Panc1 (cell line): ENCODE measurements around the gene TEAD2. TPM values are rescaled to one million over a fixed set of nuclear protein-coding genes. Genes with fewer than 3 reads are reported as not detected.

Source experiments
- ATAC-seq: fragments of 200-7000 bp; cut with Tn5 transposase; 2 replicates; pipeline ENCODE4 v1.9.1; 2020; ENCODE audit warnings: mild to moderate bottlenecking, moderate library complexity
- BruUV-seq: library from RNA; stranded (reverse); fragments of 400-500 nt; replicated peaks from 2 replicates; lab custom pipeline; 2021; lab: Mats Ljungman, UMichigan
- CTCF ChIA-PET: fragments of 300-600 bp; sonication (Branson Sonifier 250); formaldehyde crosslinking; loops from one replicate; lab custom pipeline; 2022; ENCODE audit warnings: antibody characterized with exemption; lab: Charles Lee
- POLR2A ChIA-PET: fragments of 300-600 bp; sonication (Branson Sonifier 250); formaldehyde crosslinking; loops from one replicate; lab custom pipeline; 2022; ENCODE audit warnings: antibody characterized with exemption; lab: Charles Lee
- DNase-seq: peaks from one replicate; pipeline ENCODE4 v3.0.0-alpha.2; 2010; ENCODE audit warnings: low read depth, low spot score
- H3K27ac ChIP-seq: 2 replicates; pipeline ENCODE4 v1.5.1; 2011; ENCODE audit warnings: mild to moderate bottlenecking, low read length, inconsistent platforms
- H3K27me3 ChIP-seq: fragments of 200-500 bp; sonication (Bioruptor generic); 2 replicates; pipeline ENCODE4 v1.6.0; 2014; ENCODE audit warnings: low read length, inconsistent platforms; ENCODE audit not compliant: control insufficient read depth, insufficient read depth
- H3K36me3 ChIP-seq: fragments of 200-500 bp; sonication (Bioruptor generic); 2 replicates; pipeline ENCODE4 v1.5.1; 2014; ENCODE audit warnings: inconsistent platforms, mild to moderate bottlenecking, low read length, moderate library complexity; ENCODE audit not compliant: control insufficient read depth, insufficient read depth
- H3K4me1 ChIP-seq: 2 replicates; pipeline ENCODE4 v1.5.1; 2011; ENCODE audit warnings: inconsistent platforms, mild to moderate bottlenecking, low read length, moderate library complexity; ENCODE audit not compliant: control insufficient read depth, insufficient read depth
- H3K4me3 ChIP-seq, 2 experiments: 2 replicates each; pipeline ENCODE4 v1.5.1; 2011 to 2012; ENCODE audit warnings: low read depth in 2 of 2, low read length in 2 of 2, mild to moderate bottlenecking in 2 of 2, inconsistent platforms in 1 of 2, moderate library complexity in 1 of 2
- H3K9me3 ChIP-seq: fragments of 200-500 bp; sonication (Bioruptor generic); 2 replicates; pipeline ENCODE4 v1.5.1; 2014; ENCODE audit warnings: low read depth, mild to moderate bottlenecking, inconsistent platforms, low read length, moderate library complexity; ENCODE audit not compliant: control insufficient read depth, insufficient read depth
- CTCF ChIP-seq: fragments of 450-650 bp; IDR thresholded peaks from 2 replicates; pipeline ENCODE4 v1.5.1; 2017; ENCODE audit warnings: mild to moderate bottlenecking
- POLR2AphosphoS5 ChIP-seq: IDR thresholded peaks from 2 replicates; pipeline ENCODE4 v1.6.1; 2012; ENCODE audit warnings: mild to moderate bottlenecking, low read depth, low read length, moderate library complexity
- REST ChIP-seq, 2 experiments: IDR thresholded peaks; 2 replicates each; pipeline ENCODE4 v1.6.1; 2011 to 2012; ENCODE audit warnings: low read depth in 2 of 2, control low read depth in 1 of 2, low read length in 1 of 2, mild to moderate bottlenecking in 1 of 2, moderate library complexity in 1 of 2; ENCODE audit not compliant: insufficient read depth in 1 of 2
- SIN3A ChIP-seq: IDR thresholded peaks from 2 replicates; pipeline ENCODE4 v1.6.1; 2012; ENCODE audit warnings: low read depth, mild to moderate bottlenecking, low read length, moderate library complexity, borderline replicate concordance; ENCODE audit not compliant: insufficient read depth
- TCF7L2 ChIP-seq: IDR thresholded peaks from 2 replicates; pipeline ENCODE4 v1.6.1; 2011; ENCODE audit warnings: mild to moderate bottlenecking, low read depth, low read length, inconsistent platforms
- in situ Hi-C: cut with HindIII; loops from 2 replicates; pipeline ENCODE4 v1.10.0; 2016; ENCODE audit warnings: low sequenced_read_pairs, low pct_unique_long_range_greater_than_20kb
- intact Hi-C: fragments of 100-400 bp; cut with micrococcal nuclease; formaldehyde crosslinking; loops from one replicate; pipeline ENCODE4 v1.10.0; 2022; ENCODE audit not compliant: unreplicated experiment
- total RNA-seq: library from RNA; stranded (reverse); gene quantifications from one replicate; pipeline ENCODE4 v1.2.1, GENCODE V29; 2021; ENCODE audit not compliant: unreplicated experiment

TEAD2 gene
- total RNA-seq, 1 experiment from 2014 or later = 31.9 TPM

- no peaks in the 10 kb centered on the region for H3K4me1 ChIP-seq
- no TSS peak for BruUV-seq
- no peaks in the 10 kb centered on the region for H3K9me3 ChIP-seq
- no peaks in the 10 kb centered on the region for H3K27me3 ChIP-seq
- no peak for DNase-seq
- H3K4me3 ChIP-seq = no peak overlapping the region
- H3K36me3 ChIP-seq = no peaks in the 10 kb centered on the region
- intact Hi-C loops (no loop called here), in situ Hi-C loops (no loop called here)
- TF ChIP-seq TCF7L2 (no peak), POLR2AphosphoS5 (no peak), CTCF (no peak), REST (IDR thresholded peaks at IDR 0.05; ENCODE audit: insufficient read depth in 1 of 2, low read depth in 2 of 2, low read length in 1 of 2) (no peak), SIN3A (no peak)
- ChIA-PET POLR2A (no interaction called here), CTCF (no interaction called here)
- no peak overlapping the region for H3K27ac ChIP-seq
- no peak for ATAC-seq
Measured at GRCh38 chr19:49403404-49404187, 41.4 kb upstream of the TEAD2 start.

GRCh38 chr19:49400029-49400428 is 37.8 kb upstream of the TEAD2 start:
- DNase-seq (no peak), ATAC-seq (no peak)
- no TSS peak for BruUV-seq
- Histone ChIP-seq H3K36me3 (no peaks in the 10 kb centered on the region), H3K4me1 (no peaks in the 10 kb centered on the region), H3K4me3 (no peak overlapping the region), H3K27me3 (no peaks in the 10 kb centered on the region), H3K27ac (no peak overlapping the region), H3K9me3 (no peaks in the 10 kb centered on the region)
- no peak for TF ChIP-seq TCF7L2
- no peak for TF ChIP-seq SIN3A
- no peak for TF ChIP-seq REST (IDR thresholded peaks at IDR 0.05; ENCODE audit: insufficient read depth in 1 of 2, low read depth in 2 of 2, low read length in 1 of 2)
- no peak for TF ChIP-seq CTCF
- TF ChIP-seq POLR2AphosphoS5 = no peak
- in situ Hi-C loops (no loop called here), intact Hi-C loops (no loop called here)
- CTCF ChIA-PET = no interaction called here
- POLR2A ChIA-PET = no interaction called here
